CD4-positive, CD25-positive, alpha-beta regulatory T cell (primary cell): ENCODE data around the gene CSF3. TPM values are rescaled to one million over a fixed set of nuclear protein-coding genes. Genes with fewer than 3 reads are reported as not detected.

Experiments used
- ATAC-seq, 2 donors: fragments of 150-1000 bp; cut with Tn5 transposase; one replicate each; pipeline ENCODE4 v1.10.0; 2021; ENCODE audit warnings: low read depth in 2 of 2, moderate number of reproducible peaks in 2 of 2, moderate library complexity in 1 of 2
- DNase-seq, 3 donors: peaks; one replicate each; pipeline versions ENCODE4 v3.0.0 to v3.0.0-alpha.2; 2012 to 2022; ENCODE audit warnings: mixed read lengths in 1 of 3
- H3K27ac ChIP-seq: one replicate; pipeline ENCODE4 v1.7.0; 2013; ENCODE audit warnings: mild to moderate bottlenecking, low read length; ENCODE audit not compliant: insufficient read depth, poor library complexity, severe bottlenecking
- H3K27me3 ChIP-seq: one replicate; pipeline ENCODE4 v1.7.0; 2013; ENCODE audit warnings: low read length; ENCODE audit not compliant: control insufficient read depth, insufficient read depth
- H3K36me3 ChIP-seq: one replicate; pipeline ENCODE4 v1.7.0; 2013; ENCODE audit warnings: mild to moderate bottlenecking, low read length, moderate library complexity; ENCODE audit not compliant: control insufficient read depth, insufficient read depth
- H3K4me1 ChIP-seq: 2 replicates; pipeline ENCODE4 v1.7.0; 2013; ENCODE audit warnings: mild to moderate bottlenecking, low read length; ENCODE audit not compliant: insufficient read depth, control insufficient read depth, poor library complexity, severe bottlenecking
- H3K4me3 ChIP-seq: one replicate; pipeline ENCODE4 v1.7.0; 2013; ENCODE audit warnings: low read depth, mild to moderate bottlenecking, low read length, moderate library complexity
- H3K9me3 ChIP-seq, 2 experiments: 1 replicate in 1 of 2; 2 replicates in 1 of 2; pipeline ENCODE4 v1.7.0; 2013; ENCODE audit warnings: low read length in 2 of 2, mild to moderate bottlenecking in 1 of 2, moderate library complexity in 1 of 2; ENCODE audit not compliant: control insufficient read depth in 2 of 2
- H3K27ac Mint-ChIP-seq, 3 donors: one replicate each; pipeline ENCODE4 v1.8.0; 2020 to 2022; ENCODE audit warnings: mild to moderate bottlenecking in 3 of 3, mixed read lengths in 3 of 3, moderate library complexity in 2 of 3
- H3K27me3 Mint-ChIP-seq: one replicate; pipeline ENCODE4 v1.8.0; 2022; ENCODE audit warnings: mild to moderate bottlenecking, mixed read lengths
- H3K36me3 Mint-ChIP-seq: one replicate; pipeline ENCODE4 v1.8.0; 2020; ENCODE audit warnings: mixed read lengths
- H3K4me1 Mint-ChIP-seq, 4 donors: one replicate each; pipeline ENCODE4 v1.8.0; 2020 to 2022; ENCODE audit warnings: mixed read lengths in 4 of 4, mild to moderate bottlenecking in 1 of 4
- H3K4me3 Mint-ChIP-seq, 4 donors: one replicate each; pipeline ENCODE4 v1.8.0; 2020 to 2022; ENCODE audit warnings: mild to moderate bottlenecking in 4 of 4, mixed read lengths in 4 of 4, moderate library complexity in 3 of 4
- H3K9me3 Mint-ChIP-seq, 7 donors: one replicate each; pipeline ENCODE4 v1.8.0; 2020 to 2022; ENCODE audit warnings: mixed read lengths in 7 of 7, mild to moderate bottlenecking in 3 of 7, moderate library complexity in 2 of 7
- polyA plus RNA-seq, 4 donors: library from polyadenylated mRNA; unstranded; fragments of 300-500 nt; fragmentation: Illumina TruSeq; gene quantifications; one replicate each; pipeline ENCODE4 v1.2.3, GENCODE V29; 2021
- total RNA-seq: library from RNA; stranded (reverse); gene quantifications from one replicate; pipeline ENCODE4 v1.2.3, GENCODE V29; 2022

CSF3 gene
- total and polyA plus RNA-seq, 5 donors from 2014 or later: not detected

- H3K27ac Mint-ChIP-seq: peak overlapping the region; percentile 78 to 97 (median 93)
- H3K36me3 Mint-ChIP-seq: peaks cover 15% of the 10 kb centered on the region
- Histone ChIP-seq H3K27me3 (no peaks in the 10 kb centered on the region), H3K4me1 (peaks cover 26% of the 10 kb centered on the region), H3K4me3 (peak overlapping the region; percentile 90), H3K27ac (peak overlapping the region; percentile 96), H3K36me3 (peaks cover 31% of the 10 kb centered on the region), H3K9me3 (no peaks in the 10 kb centered on the region)
- DNase-seq (peak in 1 of 3 donors; percentile 19), ATAC-seq (no peak)
- H3K4me1 Mint-ChIP-seq: peaks cover 9 to 55% (median 32%) of the 10 kb centered on the region in 4 donors
- H3K4me3 Mint-ChIP-seq: peak overlapping the region; percentile 91 to 98 (median 95)
- H3K27me3 Mint-ChIP-seq: peaks cover 9% of the 10 kb centered on the region
- H3K9me3 Mint-ChIP-seq: no peaks in the 10 kb centered on the region
Observed at GRCh38 chr17:39981766-39982375, 33.4 kb upstream of the CSF3 start.

GRCh38 chr17:39988206-39988810 is 26.9 kb upstream of the CSF3 start:
- Mint-ChIP-seq H3K36me3 (peaks cover 64% of the 10 kb centered on the region), H3K27me3 (no peaks in the 10 kb centered on the region)
- peaks cover 94% of the 10 kb centered on the region for H3K36me3 ChIP-seq

GRCh38 chr17:39994448-39994847 is 20.8 kb upstream of the CSF3 start:
- H3K36me3 ChIP-seq: peaks cover 76% of the 10 kb centered on the region
- no peak for DNase-seq
- no peak overlapping the region for H3K27ac ChIP-seq
- H3K27me3 Mint-ChIP-seq: no peaks in the 10 kb centered on the region
- peaks cover 62% of the 10 kb centered on the region for H3K36me3 Mint-ChIP-seq
- no peaks in the 10 kb centered on the region for H3K27me3 ChIP-seq
- no peak overlapping the region for H3K4me3 ChIP-seq
- H3K27ac Mint-ChIP-seq: no peak overlapping the region
- no peak for ATAC-seq
- no peak overlapping the region for H3K4me3 Mint-ChIP-seq
- no peaks in the 10 kb centered on the region for H3K9me3 ChIP-seq
- H3K9me3 Mint-ChIP-seq: peaks cover 0 to 3% (median 0%) of the 10 kb centered on the region in 7 donors
- H3K4me1 ChIP-seq: no peaks in the 10 kb centered on the region
- H3K4me1 Mint-ChIP-seq: peaks cover 0 to 3% (median 0%) of the 10 kb centered on the region in 4 donors

More at GRCh38 chr17:39988206-39988810, 26.9 kb upstream of the CSF3 start:
- H3K27me3 ChIP-seq: no peaks in the 10 kb centered on the region
- no peak overlapping the region for H3K27ac ChIP-seq
- DNase-seq (no peak), ATAC-seq (no peak)
- Mint-ChIP-seq H3K4me3 (peak overlapping the region in 1 of 4 donors; percentile 21), H3K9me3 (no peaks in the 10 kb centered on the region), H3K4me1 (peaks cover 0 to 22% (median 5%) of the 10 kb centered on the region in 4 donors), H3K27ac (peak overlapping the region in 1 of 3 donors; percentile 76)
- H3K9me3 ChIP-seq: no peaks in the 10 kb centered on the region
- H3K4me3 ChIP-seq: no peak overlapping the region
- no peaks in the 10 kb centered on the region for H3K4me1 ChIP-seq

- Histone ChIP-seq H3K27me3 (no peaks in the 10 kb centered on the region), H3K4me1 (no peaks in the 10 kb centered on the region), H3K4me3 (no peak overlapping the region), H3K27ac (no peak overlapping the region), H3K36me3 (peaks cover 67% of the 10 kb centered on the region), H3K9me3 (no peaks in the 10 kb centered on the region)
- Mint-ChIP-seq H3K4me1 (peaks cover 0 to 3% (median 0%) of the 10 kb centered on the region in 4 donors), H3K27ac (peak overlapping the region; percentile 56 to 73 (median 63)), H3K9me3 (peaks cover 0 to 3% (median 0%) of the 10 kb centered on the region in 7 donors), H3K36me3 (peaks cover 56% of the 10 kb centered on the region), H3K4me3 (no peak overlapping the region), H3K27me3 (no peaks in the 10 kb centered on the region)
- DNase-seq (no peak), ATAC-seq (no peak)
Observed at GRCh38 chr17:39995438-39995837, 19.8 kb upstream of the CSF3 start.

GRCh38 chr17:39996162-39996561 is 19.1 kb upstream of the CSF3 start:
- Mint-ChIP-seq H3K36me3 (peaks cover 51% of the 10 kb centered on the region), H3K9me3 (peaks cover 0 to 3% (median 0%) of the 10 kb centered on the region in 7 donors), H3K27ac (no peak overlapping the region), H3K27me3 (no peaks in the 10 kb centered on the region), H3K4me1 (peaks cover 0 to 3% (median 0%) of the 10 kb centered on the region in 4 donors), H3K4me3 (no peak overlapping the region)
- ATAC-seq (no peak), DNase-seq (no peak)
- peaks cover 60% of the 10 kb centered on the region for H3K36me3 ChIP-seq
- H3K9me3 ChIP-seq: no peaks in the 10 kb centered on the region
- no peaks in the 10 kb centered on the region for H3K27me3 ChIP-seq
- H3K4me1 ChIP-seq: no peaks in the 10 kb centered on the region
- H3K4me3 ChIP-seq: no peak overlapping the region
- no peak overlapping the region for H3K27ac ChIP-seq

- H3K27me3 ChIP-seq: no peaks in the 10 kb centered on the region
- no peaks in the 10 kb centered on the region for H3K27me3 Mint-ChIP-seq
- H3K4me1 Mint-ChIP-seq: peaks cover 0 to 3% (median 0%) of the 10 kb centered on the region in 4 donors
- no peak overlapping the region for H3K4me3 ChIP-seq
- peaks cover 50% of the 10 kb centered on the region for H3K36me3 Mint-ChIP-seq
- DNase-seq (no peak), ATAC-seq (no peak)
- no peaks in the 10 kb centered on the region for H3K9me3 ChIP-seq
- no peaks in the 10 kb centered on the region for H3K4me1 ChIP-seq
- no peak overlapping the region for H3K4me3 Mint-ChIP-seq
- H3K36me3 ChIP-seq: peaks cover 55% of the 10 kb centered on the region
- H3K27ac ChIP-seq: no peak overlapping the region
- peaks cover 0 to 3% (median 0%) of the 10 kb centered on the region in 7 donors for H3K9me3 Mint-ChIP-seq
- H3K27ac Mint-ChIP-seq: no peak overlapping the region
Observed at GRCh38 chr17:39996800-39997199, 18.4 kb upstream of the CSF3 start.

- no peak overlapping the region for H3K27ac Mint-ChIP-seq
- no peak for DNase-seq
- no peak overlapping the region for H3K4me3 Mint-ChIP-seq
- H3K27ac ChIP-seq: no peak overlapping the region
- no peaks in the 10 kb centered on the region for H3K27me3 Mint-ChIP-seq
- H3K36me3 ChIP-seq: peaks cover 47% of the 10 kb centered on the region
- H3K4me3 ChIP-seq: no peak overlapping the region
- peaks cover 43% of the 10 kb centered on the region for H3K36me3 Mint-ChIP-seq
- no peak for ATAC-seq
- H3K4me1 Mint-ChIP-seq: peaks cover 0 to 3% (median 0%) of the 10 kb centered on the region in 4 donors
- peaks cover 0 to 3% (median 0%) of the 10 kb centered on the region in 7 donors for H3K9me3 Mint-ChIP-seq
- H3K27me3 ChIP-seq: no peaks in the 10 kb centered on the region
- H3K9me3 ChIP-seq: no peaks in the 10 kb centered on the region
- no peaks in the 10 kb centered on the region for H3K4me1 ChIP-seq
Observed at GRCh38 chr17:39997543-39997942, 17.7 kb upstream of the CSF3 start.
